HG03175 (cell line): ENCODE data around the gene PTPA.
A peak's percentile ranks its signal among the peaks of the same experiment; 100 is the strongest.

Experiments used
- ATAC-seq: cut with Tn5 transposase; IDR thresholded peaks from one replicate; pipeline ENCODE4 v1.9.1; 2021; ENCODE audit warnings: mild to moderate bottlenecking, moderate library complexity; ENCODE audit not compliant: unreplicated experiment

Gene PTPA

GRCh38 chr9:129110740-129111527 lies at the start of gene PTPA, which contains the start of gene CRAT:
PTPA (plus strand) TSS chr9:129111415; CDS start chr9:129111601, 186 bp downstream.
CRAT (minus strand) TSS chr9:129110793; CDS start chr9:129110509, 284 bp downstream.
- ATAC-seq: peak; percentile 84

- no peak for ATAC-seq
Measured at GRCh38 chr9:129063061-129063460, 48.2 kb upstream of the PTPA start.

- ATAC-seq: no peak
Measured at GRCh38 chr9:129064499-129064908, 46.7 kb upstream of the PTPA start.

GRCh38 chr9:129068110-129068509 lies 43.1 kb upstream of the PTPA start:
- ATAC-seq: no peak

GRCh38 chr9:129068990-129069861 lies 42.0 kb upstream of the PTPA start:
- ATAC-seq: peak; percentile 76

- ATAC-seq: no peak
Measured at GRCh38 chr9:129069862-129070641, 41.2 kb upstream of the PTPA start.

- no peak for ATAC-seq
Measured at GRCh38 chr9:129070696-129071525, 40.3 kb upstream of the PTPA start.

- ATAC-seq: no peak
Measured at GRCh38 chr9:129071526-129072126, 39.6 kb upstream of the PTPA start.

GRCh38 chr9:129072171-129072570 lies 39.0 kb upstream of the PTPA start:
- ATAC-seq: no peak

- no peak for ATAC-seq
Measured at GRCh38 chr9:129073404-129073803, 37.8 kb upstream of the PTPA start.

- no peak for ATAC-seq
Measured at GRCh38 chr9:129074106-129074505, 37.1 kb upstream of the PTPA start.

- no peak for ATAC-seq
Measured at GRCh38 chr9:129075996-129076639, 35.1 kb upstream of the PTPA start.

- no peak for ATAC-seq
Measured at GRCh38 chr9:129076640-129077037, 34.6 kb upstream of the PTPA start.

- ATAC-seq: no peak
Measured at GRCh38 chr9:129077236-129077635, 34.0 kb upstream of the PTPA start.

- no peak for ATAC-seq
Measured at GRCh38 chr9:129078691-129079503, 32.3 kb upstream of the PTPA start.

GRCh38 chr9:129079829-129080228 lies 31.4 kb upstream of the PTPA start:
- ATAC-seq: no peak

GRCh38 chr9:129080298-129080600 lies 31.0 kb upstream of the PTPA start:
- ATAC-seq: no peak

GRCh38 chr9:129080601-129081387 lies 30.4 kb upstream of the PTPA start, which contains the start of gene DOLPP1:
DOLPP1 (plus strand) TSS chr9:129081111; CDS start chr9:129081132, 21 bp downstream.
- ATAC-seq: peak; percentile 95
